B cell (primary cell): ENCODE measurements around the gene CSF1R. TPM values are rescaled to one million over a fixed set of nuclear protein-coding genes. Genes with fewer than 3 reads are reported as not detected.

Experiments used
- ATAC-seq: fragments of 200-7000 bp; cut with Tn5 transposase; one replicate; pipeline ENCODE4 v1.10.0; 2021; ENCODE audit warnings: low read depth, mild to moderate bottlenecking, moderate number of reproducible peaks, moderate library complexity
- CTCF ChIA-PET: fragments of 350-600 bp; sonication (Branson Sonifier 250); formaldehyde crosslinking; loops from one replicate; lab custom pipeline; 2021; ENCODE audit warnings: antibody characterized with exemption, inconsistent platforms; lab: Charles Lee
- POLR2A ChIA-PET: fragments of 350-600 bp; sonication (Branson Sonifier 250); formaldehyde crosslinking; loops from one replicate; lab custom pipeline; 2021; ENCODE audit warnings: antibody characterized with exemption; lab: Charles Lee
- DNase-seq: peaks from one replicate; pipeline ENCODE4 v3.0.0; 2013
- H2AFZ ChIP-seq: 2 replicates; pipeline ENCODE4 v1.6.1; 2012; ENCODE audit warnings: mild to moderate bottlenecking, low read depth, low read length; ENCODE audit not compliant: insufficient read depth, poor library complexity, severe bottlenecking
- H3K27ac ChIP-seq, 2 donors: 1 replicate in 1 of 2; 2 replicates in 1 of 2; pipeline ENCODE4 v1.5.1; 2012 to 2013; ENCODE audit warnings: low read length in 2 of 2, mild to moderate bottlenecking in 2 of 2, moderate library complexity in 1 of 2
- H3K27me3 ChIP-seq, 4 experiments: fragments of 200-600 bp in 1 of 4; sonication (generic) in 1 of 4; replicated peaks in 1 of 4; 1 replicate in 2 of 4; 2 replicates in 2 of 4; pipeline versions ENCODE4 v1.6.1 to v1.7.0; 2013 to 2016; ENCODE audit warnings: low read length in 3 of 4, mild to moderate bottlenecking in 2 of 4, mixed read lengths in 1 of 4, moderate library complexity in 1 of 4; ENCODE audit not compliant: insufficient read depth in 4 of 4, control insufficient read depth in 3 of 4; ENCODE audit errors: control extremely low read depth in 1 of 4
- H3K36me3 ChIP-seq, 2 experiments: replicated peaks in 1 of 2; 1 replicate in 1 of 2; 2 replicates in 1 of 2; pipeline versions ENCODE4 v1.6.1 to v1.7.1; 2013; ENCODE audit warnings: low read length in 1 of 2; ENCODE audit not compliant: insufficient read depth in 2 of 2, control insufficient read depth in 1 of 2; ENCODE audit errors: control extremely low read depth in 1 of 2, extremely low read depth in 1 of 2
- H3K4me1 ChIP-seq, 2 donors: fragments of 200-600 bp in 1 of 2; sonication (generic) in 1 of 2; 1 replicate in 1 of 2; 2 replicates in 1 of 2; pipeline versions ENCODE4 v1.5.1 to v1.6.1; 2013 to 2017; ENCODE audit warnings: low read length in 2 of 2; ENCODE audit not compliant: control insufficient read depth in 2 of 2, insufficient read depth in 2 of 2
- H3K4me2 ChIP-seq: replicated peaks from 2 replicates; pipeline ENCODE3; 2012; ENCODE audit warnings: mild to moderate bottlenecking, low read depth, low read length; ENCODE audit not compliant: poor library complexity, severe bottlenecking
- H3K4me3 ChIP-seq, 5 experiments: fragments of 200-600 bp in 1 of 5; sonication (generic) in 1 of 5; 1 replicate in 3 of 5; 2 replicates in 2 of 5; pipeline versions ENCODE4 v1.5.1 to v1.7.0; 2011 to 2016; ENCODE audit warnings: low read length in 4 of 5, mild to moderate bottlenecking in 4 of 5, low read depth in 2 of 5, control low read depth in 1 of 5, moderate library complexity in 1 of 5; ENCODE audit not compliant: insufficient read depth in 1 of 5; ENCODE audit errors: control extremely low read depth in 1 of 5, extremely low read depth in 1 of 5
- H3K79me2 ChIP-seq: fragments of 200-600 bp; sonication (generic); one replicate; pipeline ENCODE4 v1.6.0; 2016; ENCODE audit warnings: low read length; ENCODE audit not compliant: control insufficient read depth, insufficient read depth
- H3K9ac ChIP-seq: fragments of 200-600 bp; sonication (generic); 2 replicates; pipeline ENCODE4 v1.6.1; 2017; ENCODE audit warnings: mild to moderate bottlenecking, low read length, moderate library complexity
- H3K9me3 ChIP-seq, 3 donors: one replicate each; pipeline versions ENCODE4 v1.6.1 to v1.7.1; 2013; ENCODE audit warnings: low read length in 2 of 3; ENCODE audit not compliant: control insufficient read depth in 2 of 3, insufficient read depth in 1 of 3; ENCODE audit errors: control extremely low read depth in 1 of 3
- H4K20me1 ChIP-seq: 2 replicates; pipeline ENCODE4 v1.6.0; 2012; ENCODE audit warnings: mild to moderate bottlenecking, low read length; ENCODE audit not compliant: insufficient read depth, control insufficient read depth, poor library complexity, severe bottlenecking
- H3K27ac Mint-ChIP-seq: one replicate; pipeline ENCODE4 v1.8.0; 2021; ENCODE audit warnings: mixed read lengths
- H3K27me3 Mint-ChIP-seq: one replicate; pipeline ENCODE4 v1.8.0; 2021; ENCODE audit warnings: mixed read lengths
- H3K4me1 Mint-ChIP-seq: one replicate; pipeline ENCODE4 v1.8.0; 2021; ENCODE audit warnings: mixed read lengths
- H3K4me3 Mint-ChIP-seq: one replicate; pipeline ENCODE4 v1.8.0; 2021; ENCODE audit warnings: mixed read lengths
- H3K9me3 Mint-ChIP-seq: one replicate; pipeline ENCODE4 v1.8.0; 2022; ENCODE audit warnings: mixed read lengths; ENCODE audit not compliant: insufficient read depth
- CTCF ChIP-seq: fragments of 200-600 bp; IDR thresholded peaks from one replicate; pipeline ENCODE4 v1.8.0; 2022; ENCODE audit warnings: antibody characterized with exemption, mild to moderate bottlenecking
- EZH2 ChIP-seq: IDR thresholded peaks from 2 replicates; pipeline ENCODE4 v1.6.1; 2012; ENCODE audit warnings: borderline replicate concordance, low read depth, mild to moderate bottlenecking, moderate library complexity, low read length; ENCODE audit not compliant: insufficient read depth, poor library complexity, severe bottlenecking
- WGBS: methylation state at CpG from one replicate; pipeline ENCODE4 v1.1.5; 2013; ENCODE audit warnings: missing lambda C conversion rate; ENCODE audit not compliant: insufficient coverage; 5-methylcytosine and 5-hydroxymethylcytosine counted together
- intact Hi-C: fragments of 100-400 bp; cut with micrococcal nuclease; formaldehyde crosslinking; loops from one replicate; pipeline ENCODE4 v1.10.0; 2022
- polyA plus RNA-seq: library from polyadenylated mRNA; depleted of rRNA; stranded (reverse); fragments of >200 nt; gene quantifications from 2 replicates; pipeline ENCODE4 v1.2.3, GENCODE V29; 2012
- total RNA-seq, 2 donors: library from RNA; stranded (reverse); fragments of 120-200 nt in 1 of 2; gene quantifications; 1 replicate in 1 of 2; 2 replicates in 1 of 2; pipeline versions ENCODE4 v1.2.3 to v1.2.4, GENCODE V29; 2013 to 2022

Gene CSF1R
- total and polyA plus RNA-seq, 2 donors (not counting 1 experiment from before 2014, with no cell fraction given), result 1.6 to 2.5 TPM

GRCh38 chr5:150113047-150113744 is 26.8 kb upstream of the CSF1R start:
- Histone ChIP-seq H3K79me2 (no peaks in the 10 kb centered on the region), H4K20me1 (no peaks in the 10 kb centered on the region), H3K4me3 (no peak overlapping the region), H3K4me1 (no peaks in the 10 kb centered on the region), H3K9ac (no peak overlapping the region), H2AFZ (no peak overlapping the region), H3K27me3 (no peaks in the 10 kb centered on the region), H3K4me2 (no peak overlapping the region), H3K27ac (no peak overlapping the region), H3K9me3 (peaks cover 0 to 5% (median 0%) of the 10 kb centered on the region in 3 donors), H3K36me3 (no peaks in the 10 kb centered on the region)
- Mint-ChIP-seq H3K4me3 (no peak overlapping the region), H3K9me3 (no peaks in the 10 kb centered on the region), H3K27ac (no peak overlapping the region), H3K4me1 (no peaks in the 10 kb centered on the region), H3K27me3 (peaks cover 18% of the 10 kb centered on the region)
- intact Hi-C loops, result no loop called here
- ATAC-seq (no peak), DNase-seq (no peak)
- WGBS, result 88% methylated on average over 16 of the region's 18 CpGs
- TF ChIP-seq CTCF, result no peak
- TF ChIP-seq EZH2, result no peak
- ChIA-PET POLR2A (no interaction called here), CTCF (no interaction called here)

GRCh38 chr5:150112201-150113046 is 26.1 kb upstream of the CSF1R start:
- Histone ChIP-seq H4K20me1 (no peaks in the 10 kb centered on the region), H2AFZ (no peak overlapping the region), H3K9me3 (peaks cover 0 to 5% (median 0%) of the 10 kb centered on the region in 3 donors), H3K27ac (no peak overlapping the region), H3K9ac (no peak overlapping the region), H3K79me2 (no peaks in the 10 kb centered on the region), H3K4me2 (no peak overlapping the region), H3K27me3 (no peaks in the 10 kb centered on the region), H3K4me1 (no peaks in the 10 kb centered on the region), H3K36me3 (no peaks in the 10 kb centered on the region), H3K4me3 (no peak overlapping the region)
- intact Hi-C loops, result no loop called here
- TF ChIP-seq EZH2 (no peak), CTCF (no peak)
- POLR2A ChIA-PET, result no interaction called here
- no peak for ATAC-seq
- H3K4me1 Mint-ChIP-seq, result no peaks in the 10 kb centered on the region
- 74% methylated on average over 5 of the region's 6 CpGs for WGBS
- CTCF ChIA-PET, result no interaction called here
- no peak overlapping the region for H3K27ac Mint-ChIP-seq
- DNase-seq, result no peak
- no peaks in the 10 kb centered on the region for H3K9me3 Mint-ChIP-seq
- no peak overlapping the region for H3K4me3 Mint-ChIP-seq
- peaks cover 18% of the 10 kb centered on the region for H3K27me3 Mint-ChIP-seq
